Type B pancreatic cell (in vitro differentiated cells): ENCODE results near the gene OGFR. TPM values are rescaled to one million over a fixed set of nuclear protein-coding genes. Genes with fewer than 3 reads are reported as not detected.

Experiments used
- DNase-seq: peaks from one replicate; pipeline ENCODE4 v3.0.0; 2021; ENCODE audit warnings: mixed read lengths; ENCODE audit not compliant: unreplicated experiment; ENCODE audit errors: extremely low spot score
- H3K27ac Mint-ChIP-seq: 2 replicates; pipeline ENCODE4 v1.8.0; 2021; ENCODE audit warnings: mild to moderate bottlenecking, mixed read lengths
- H3K27me3 Mint-ChIP-seq: 2 replicates; pipeline ENCODE4 v1.8.0; 2021; ENCODE audit warnings: mixed read lengths
- H3K36me3 Mint-ChIP-seq: 2 replicates; pipeline ENCODE4 v1.8.0; 2021; ENCODE audit warnings: mixed read lengths
- H3K4me1 Mint-ChIP-seq: one replicate; pipeline ENCODE4 v1.8.0; 2021; ENCODE audit warnings: mixed read lengths; ENCODE audit not compliant: unreplicated experiment
- H3K4me3 Mint-ChIP-seq: 2 replicates; pipeline ENCODE4 v1.8.0; 2021; ENCODE audit warnings: mild to moderate bottlenecking, mixed read lengths
- H3K9me3 Mint-ChIP-seq: 2 replicates; pipeline ENCODE4 v1.8.0; 2021; ENCODE audit warnings: mixed read lengths
- total RNA-seq: library from RNA; stranded (reverse); gene quantifications from 2 replicates; pipeline ENCODE4 v1.2.1, GENCODE V29; 2021; ENCODE audit warnings: low replicate concordance
- TF ChIP-seq, protein P1 (sequence below): fragments of 200-600 bp; sonication (generic); conservative IDR thresholded peaks from 2 replicates; pipeline ENCODE4 v1.5.0; 2021; ENCODE audit warnings: antibody characterized with exemption, mild to moderate bottlenecking

Gene OGFR
- total RNA-seq, 1 donor from 2014 or later: 42.8 TPM

DNA sequence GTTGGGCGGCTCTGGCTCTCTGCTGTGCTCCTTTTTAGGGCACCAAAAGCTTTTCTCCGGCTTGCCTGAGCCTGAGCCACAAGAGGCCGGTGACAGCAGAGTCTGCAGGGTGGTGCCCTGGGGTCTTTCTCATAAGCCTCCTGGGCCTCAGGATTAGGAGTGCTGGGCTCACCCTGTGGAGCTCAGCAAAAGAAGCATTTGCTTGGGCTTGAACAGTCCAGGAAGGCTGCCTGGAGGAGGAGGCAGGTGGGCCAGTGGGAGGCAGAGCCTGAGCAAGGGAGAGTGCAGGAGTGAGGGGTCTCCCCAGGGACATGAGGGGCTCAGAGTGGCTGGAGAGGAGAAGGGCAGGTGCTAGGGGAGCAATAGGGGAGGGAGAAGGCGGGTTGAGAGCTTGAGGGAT lies 41.2 kb upstream of the OGFR start:
- no peak for DNase-seq
- Mint-ChIP-seq H3K9me3 (no peaks in the 10 kb centered on the region), H3K4me1 (peaks cover 16% of the 10 kb centered on the region), H3K27me3 (no peaks in the 10 kb centered on the region), H3K27ac (no peak overlapping the region), H3K36me3 (no peaks in the 10 kb centered on the region), H3K4me3 (no peak overlapping the region)
- TF ChIP-seq, protein P1, sequence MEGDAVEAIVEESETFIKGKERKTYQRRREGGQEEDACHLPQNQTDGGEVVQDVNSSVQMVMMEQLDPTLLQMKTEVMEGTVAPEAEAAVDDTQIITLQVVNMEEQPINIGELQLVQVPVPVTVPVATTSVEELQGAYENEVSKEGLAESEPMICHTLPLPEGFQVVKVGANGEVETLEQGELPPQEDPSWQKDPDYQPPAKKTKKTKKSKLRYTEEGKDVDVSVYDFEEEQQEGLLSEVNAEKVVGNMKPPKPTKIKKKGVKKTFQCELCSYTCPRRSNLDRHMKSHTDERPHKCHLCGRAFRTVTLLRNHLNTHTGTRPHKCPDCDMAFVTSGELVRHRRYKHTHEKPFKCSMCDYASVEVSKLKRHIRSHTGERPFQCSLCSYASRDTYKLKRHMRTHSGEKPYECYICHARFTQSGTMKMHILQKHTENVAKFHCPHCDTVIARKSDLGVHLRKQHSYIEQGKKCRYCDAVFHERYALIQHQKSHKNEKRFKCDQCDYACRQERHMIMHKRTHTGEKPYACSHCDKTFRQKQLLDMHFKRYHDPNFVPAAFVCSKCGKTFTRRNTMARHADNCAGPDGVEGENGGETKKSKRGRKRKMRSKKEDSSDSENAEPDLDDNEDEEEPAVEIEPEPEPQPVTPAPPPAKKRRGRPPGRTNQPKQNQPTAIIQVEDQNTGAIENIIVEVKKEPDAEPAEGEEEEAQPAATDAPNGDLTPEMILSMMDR: no peak

GRCh38 chr20:62764156-62764935 lies 40.3 kb upstream of the OGFR start:
- H3K36me3 Mint-ChIP-seq: no peaks in the 10 kb centered on the region
- H3K4me1 Mint-ChIP-seq: peaks cover 25% of the 10 kb centered on the region
- TF ChIP-seq, protein P1: no peak
- H3K4me3 Mint-ChIP-seq: no peak overlapping the region
- no peak overlapping the region for H3K27ac Mint-ChIP-seq
- no peaks in the 10 kb centered on the region for H3K27me3 Mint-ChIP-seq
- no peaks in the 10 kb centered on the region for H3K9me3 Mint-ChIP-seq
- DNase-seq: no peak

- TF ChIP-seq, protein P1: no peak
- H3K27ac Mint-ChIP-seq: no peak overlapping the region
- no peak for DNase-seq
- H3K9me3 Mint-ChIP-seq: no peaks in the 10 kb centered on the region
- no peaks in the 10 kb centered on the region for H3K27me3 Mint-ChIP-seq
- H3K36me3 Mint-ChIP-seq: no peaks in the 10 kb centered on the region
- peaks cover 23% of the 10 kb centered on the region for H3K4me1 Mint-ChIP-seq
- H3K4me3 Mint-ChIP-seq: no peak overlapping the region
These were observed 39.6 kb upstream of the OGFR start for GRCh38 chr20:62765021-62765420.

DNA sequence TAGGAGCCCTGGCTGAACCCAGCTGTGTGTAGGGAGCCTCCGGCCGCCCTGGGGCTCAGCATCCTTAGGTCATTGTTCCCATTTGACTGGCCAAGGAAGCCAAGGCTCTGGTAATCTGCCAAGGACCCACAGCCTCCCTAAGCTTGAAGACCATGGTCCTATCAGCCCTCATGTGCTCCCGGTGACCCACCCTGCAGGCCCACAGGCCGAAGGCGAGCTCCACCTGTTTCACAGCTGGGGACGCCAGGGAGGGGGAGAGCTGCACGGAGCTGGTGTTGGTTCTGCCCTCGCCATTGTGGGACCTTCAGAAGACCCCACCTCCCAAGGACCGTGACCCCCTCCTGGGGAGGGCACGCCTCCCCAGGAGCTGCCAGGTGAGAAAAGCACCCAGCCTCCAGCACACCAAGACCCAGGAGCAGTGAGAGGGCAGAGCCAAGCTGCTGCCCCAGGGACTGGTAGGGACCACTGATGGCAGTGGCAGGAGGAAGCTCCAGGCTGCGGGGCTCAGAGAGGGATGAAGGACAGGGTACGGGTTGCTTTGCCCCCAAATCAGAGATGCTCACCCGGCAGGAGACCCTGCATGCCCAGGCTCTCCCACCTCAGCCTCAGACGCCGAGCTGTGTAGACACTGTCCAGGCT lies 39.1 kb upstream of the OGFR start:
- Mint-ChIP-seq H3K27me3 (no peaks in the 10 kb centered on the region), H3K4me1 (peaks cover 21% of the 10 kb centered on the region), H3K4me3 (no peak overlapping the region), H3K36me3 (no peaks in the 10 kb centered on the region), H3K9me3 (no peaks in the 10 kb centered on the region), H3K27ac (no peak overlapping the region)
- TF ChIP-seq, protein P1: no peak
- no peak for DNase-seq

GRCh38 chr20:62766071-62766450 lies 38.6 kb upstream of the OGFR start:
- H3K36me3 Mint-ChIP-seq: no peaks in the 10 kb centered on the region
- no peak for DNase-seq
- TF ChIP-seq, protein P1: no peak
- H3K4me1 Mint-ChIP-seq: peaks cover 21% of the 10 kb centered on the region
- no peak overlapping the region for H3K27ac Mint-ChIP-seq
- H3K9me3 Mint-ChIP-seq: no peaks in the 10 kb centered on the region
- H3K4me3 Mint-ChIP-seq: no peak overlapping the region
- H3K27me3 Mint-ChIP-seq: no peaks in the 10 kb centered on the region
